SJCRH30 (cell line): Measurements from ENCODE around the gene NT5DC4. TPM values are rescaled to one million over a fixed set of nuclear protein-coding genes. Genes with fewer than 3 reads are reported as not detected.
"Not testable (repeated sequence)": the region's sequence is repeated elsewhere in the genome, so short reads cannot be mapped to it uniquely, and the experiment has no call there.

Source experiments
- DNase-seq, 2 experiments: peaks; one replicate each; pipeline ENCODE4 v3.0.0-alpha.2; 2015 to 2020
- H3K27ac ChIP-seq: fragments of 250-450 bp; sonication (Bioruptor Pico); 2 replicates; pipeline ENCODE4 v1.5.1; 2020; ENCODE audit warnings: mild to moderate bottlenecking, moderate library complexity
- H3K27me3 ChIP-seq: fragments of 250-450 bp; sonication (Bioruptor Pico); 2 replicates; pipeline ENCODE4 v1.5.1; 2020; ENCODE audit warnings: mild to moderate bottlenecking, moderate library complexity
- H3K36me3 ChIP-seq: fragments of 250-450 bp; sonication (Bioruptor Pico); 2 replicates; pipeline ENCODE4 v1.5.1; 2020; ENCODE audit warnings: mild to moderate bottlenecking, moderate library complexity
- H3K4me1 ChIP-seq: fragments of 250-450 bp; sonication (Bioruptor Pico); 2 replicates; pipeline ENCODE4 v1.5.1; 2020; ENCODE audit warnings: mild to moderate bottlenecking, moderate library complexity
- H3K4me3 ChIP-seq: fragments of 250-450 bp; sonication (Bioruptor Pico); 2 replicates; pipeline ENCODE4 v1.5.1; 2020; ENCODE audit warnings: mild to moderate bottlenecking, moderate library complexity
- H3K9me3 ChIP-seq: fragments of 250-450 bp; sonication (Bioruptor Pico); replicated peaks from 2 replicates; pipeline ENCODE4 v1.5.1; 2020; ENCODE audit warnings: mild to moderate bottlenecking, moderate library complexity
- total RNA-seq: library from RNA; depleted of rRNA; stranded (reverse); fragments of >200 nt; shearing (Covaris generic); gene quantifications from 2 replicates; pipeline ENCODE4 v1.2.3, GENCODE V29; 2014

NT5DC4 gene
- total RNA-seq, 1 experiment from 2014 or later = not detected

GRCh38 chr2:112712465-112712864 is 8.4 kb upstream of the NT5DC4 start:
- no peak overlapping the region for H3K27ac ChIP-seq
- no peak for DNase-seq
- H3K4me1 ChIP-seq = no peaks in the 10 kb centered on the region
- no peak overlapping the region for H3K4me3 ChIP-seq
- H3K27me3 ChIP-seq = no peaks in the 10 kb centered on the region; the same call in none of the 2 replicates
- H3K36me3 ChIP-seq = no peaks in the 10 kb centered on the region
- no peaks in the 10 kb centered on the region for H3K9me3 ChIP-seq

- Histone ChIP-seq H3K4me1 (no peaks in the 10 kb centered on the region), H3K4me3 (no peak overlapping the region), H3K9me3 (no peaks in the 10 kb centered on the region), H3K27ac (no peak overlapping the region), H3K36me3 (no peaks in the 10 kb centered on the region), H3K27me3 (no peaks in the 10 kb centered on the region; the same call in none of the 2 replicates)
- DNase-seq = no peak
Measured at GRCh38 chr2:112712903-112713584, 7.8 kb upstream of the NT5DC4 start.

DNA sequence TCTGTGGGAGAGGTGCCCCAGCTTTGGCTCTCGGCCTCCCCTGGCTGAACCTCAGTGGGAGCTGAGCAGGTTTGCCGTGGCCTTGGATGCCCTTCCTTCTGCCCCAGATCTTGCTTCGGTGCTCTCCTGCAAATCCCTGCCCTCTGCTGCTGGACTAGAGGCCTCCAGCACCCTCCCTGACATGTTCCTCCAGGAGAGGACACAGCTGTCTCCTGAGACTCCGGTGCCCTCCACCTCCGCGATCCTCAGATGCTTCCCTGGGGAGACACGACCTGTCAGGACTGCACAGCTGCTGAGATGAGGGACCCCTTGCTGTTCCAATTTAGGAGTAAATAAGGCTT is 7.3 kb upstream of the NT5DC4 start:
- DNase-seq = no peak
- Histone ChIP-seq H3K4me3 (no peak overlapping the region), H3K9me3 (no peaks in the 10 kb centered on the region), H3K27me3 (no peaks in the 10 kb centered on the region; the same call in none of the 2 replicates), H3K4me1 (no peaks in the 10 kb centered on the region), H3K27ac (no peak overlapping the region), H3K36me3 (no peaks in the 10 kb centered on the region)

- no peaks in the 10 kb centered on the region; the same call in 1 of the 2 replicates for H3K27me3 ChIP-seq
- no peaks in the 10 kb centered on the region for H3K36me3 ChIP-seq
- no peak overlapping the region for H3K27ac ChIP-seq
- no peak overlapping the region for H3K4me3 ChIP-seq
- H3K4me1 ChIP-seq = no peaks in the 10 kb centered on the region
- H3K9me3 ChIP-seq = no peaks in the 10 kb centered on the region
- no peak for DNase-seq
Measured at GRCh38 chr2:112713926-112714325, 6.9 kb upstream of the NT5DC4 start.

- H3K4me1 ChIP-seq = no peaks in the 10 kb centered on the region
- no peaks in the 10 kb centered on the region for H3K36me3 ChIP-seq
- DNase-seq = no peak
- H3K27ac ChIP-seq = no peak overlapping the region
- H3K27me3 ChIP-seq = no peaks in the 10 kb centered on the region; the same call in 1 of the 2 replicates
- H3K9me3 ChIP-seq = no peaks in the 10 kb centered on the region
- no peak overlapping the region for H3K4me3 ChIP-seq
Measured at GRCh38 chr2:112714331-112714730, 6.5 kb upstream of the NT5DC4 start.

DNA sequence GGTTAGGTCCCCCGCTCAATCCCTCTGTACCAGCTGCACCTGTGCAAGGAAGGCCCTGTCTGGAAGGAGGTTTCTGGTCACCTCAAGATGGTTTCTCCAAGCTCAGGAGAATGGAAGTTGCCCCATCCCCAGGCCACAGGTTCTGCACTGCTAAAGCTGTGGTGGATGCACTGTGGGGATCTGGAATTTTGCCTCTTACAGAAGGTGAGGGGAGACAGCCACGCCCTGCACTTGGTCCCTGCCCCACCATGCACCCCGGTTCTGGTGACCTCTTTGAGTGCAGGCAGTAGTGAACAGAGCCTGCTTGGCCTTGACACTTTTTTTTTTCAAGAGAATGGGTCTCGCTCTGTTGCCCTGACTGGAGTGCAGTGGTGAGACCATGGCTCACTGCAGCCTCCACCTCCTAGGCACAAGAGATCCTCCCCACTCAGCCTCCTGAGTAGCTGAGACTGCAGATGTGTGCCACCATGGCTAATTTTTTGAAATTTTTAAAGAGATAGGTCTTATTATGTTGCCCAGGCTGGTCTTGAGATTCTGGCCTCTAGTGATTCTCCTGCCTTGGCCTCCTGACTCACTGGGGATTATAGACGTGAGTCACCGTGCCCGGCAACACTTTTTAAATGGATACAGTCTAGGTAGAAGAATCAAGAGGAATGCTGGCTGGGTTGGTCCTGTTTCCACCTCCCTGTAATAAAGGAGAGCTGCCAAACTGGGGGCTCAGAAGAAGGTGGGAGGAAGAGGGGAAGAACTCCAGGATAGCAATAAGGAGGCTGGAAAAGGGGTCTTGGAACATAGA is 5.8 kb upstream of the NT5DC4 start:
- H3K27me3 ChIP-seq = no peaks in the 10 kb centered on the region; the same call in 1 of the 2 replicates
- H3K4me1 ChIP-seq = no peaks in the 10 kb centered on the region
- no peak overlapping the region for H3K27ac ChIP-seq
- DNase-seq = no peak
- no peaks in the 10 kb centered on the region for H3K36me3 ChIP-seq
- no peaks in the 10 kb centered on the region for H3K9me3 ChIP-seq
- no peak overlapping the region for H3K4me3 ChIP-seq

GRCh38 chr2:112716094-112716493 is 4.7 kb upstream of the NT5DC4 start:
- not testable (repeated sequence) for H3K27ac ChIP-seq, H3K4me1 ChIP-seq, H3K27me3 ChIP-seq, H3K4me3 ChIP-seq, DNase-seq, H3K9me3 ChIP-seq, H3K36me3 ChIP-seq

GRCh38 chr2:112716826-112717352 is 3.9 kb upstream of the NT5DC4 start:
- not testable (repeated sequence) for DNase-seq, H3K4me1 ChIP-seq, H3K9me3 ChIP-seq, H3K27ac ChIP-seq, H3K36me3 ChIP-seq, H3K4me3 ChIP-seq, H3K27me3 ChIP-seq

- no peaks in the 10 kb centered on the region for H3K4me1 ChIP-seq
- no peak for DNase-seq
- H3K27ac ChIP-seq = no peak overlapping the region
- no peaks in the 10 kb centered on the region for H3K27me3 ChIP-seq
- H3K9me3 ChIP-seq = no peaks in the 10 kb centered on the region
- no peaks in the 10 kb centered on the region for H3K36me3 ChIP-seq
- no peak overlapping the region for H3K4me3 ChIP-seq
Measured at GRCh38 chr2:112718863-112719370, 1.9 kb upstream of the NT5DC4 start.

DNA sequence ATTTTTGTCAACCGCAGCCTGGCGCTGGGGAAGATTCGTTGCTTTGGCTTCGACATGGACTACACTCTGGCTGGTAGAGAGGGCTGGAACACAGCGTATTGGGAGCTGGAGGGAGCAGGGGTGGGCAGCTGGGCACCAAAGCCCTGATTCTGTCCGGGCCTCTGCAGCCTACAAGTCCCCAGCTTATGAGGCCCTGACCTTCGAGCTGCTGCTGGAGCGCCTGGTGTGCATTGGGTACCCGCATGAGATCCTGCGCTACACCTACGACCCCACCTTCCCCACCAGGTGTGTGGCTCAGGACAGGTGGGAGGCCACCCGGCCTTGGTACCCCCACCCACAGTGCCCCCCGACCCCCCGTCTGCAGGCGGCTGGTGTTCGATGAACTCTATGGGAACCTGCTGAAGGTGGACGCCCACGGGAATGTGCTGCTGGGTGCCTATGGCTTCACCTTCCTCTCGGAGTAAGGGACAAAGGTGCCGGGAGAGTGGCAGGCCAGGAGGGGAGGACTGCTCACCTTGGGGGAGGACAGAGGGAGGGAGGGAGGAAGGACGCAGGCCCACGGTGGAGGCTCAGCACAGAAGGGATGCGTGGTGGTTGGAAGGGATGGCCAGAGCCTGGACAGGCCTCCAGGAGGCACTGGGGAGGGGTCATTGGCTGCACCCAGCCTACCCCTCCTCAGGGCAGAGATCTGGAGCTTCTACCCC is 1.2 kb downstream of the NT5DC4 start:
- Histone ChIP-seq H3K36me3 (no peaks in the 10 kb centered on the region), H3K27me3 (no peaks in the 10 kb centered on the region), H3K9me3 (no peaks in the 10 kb centered on the region), H3K27ac (no peak overlapping the region), H3K4me3 (no peak overlapping the region), H3K4me1 (no peaks in the 10 kb centered on the region; the same call in 1 of the 2 replicates)
- no peak for DNase-seq

GRCh38 chr2:112722816-112723546 is 2.2 kb downstream of the NT5DC4 start:
- Histone ChIP-seq H3K9me3 (no peaks in the 10 kb centered on the region), H3K36me3 (no peaks in the 10 kb centered on the region), H3K4me3 (no peak overlapping the region), H3K4me1 (no peaks in the 10 kb centered on the region; the same call in 1 of the 2 replicates), H3K27me3 (no peaks in the 10 kb centered on the region), H3K27ac (no peak overlapping the region)
- no peak for DNase-seq

- no peak for DNase-seq
- Histone ChIP-seq H3K27ac (no peak overlapping the region), H3K4me1 (no peaks in the 10 kb centered on the region; the same call in 1 of the 2 replicates), H3K27me3 (no peaks in the 10 kb centered on the region), H3K9me3 (no peaks in the 10 kb centered on the region), H3K4me3 (no peak overlapping the region), H3K36me3 (no peaks in the 10 kb centered on the region)
Measured at GRCh38 chr2:112723547-112723940, 2.7 kb downstream of the NT5DC4 start.

GRCh38 chr2:112723995-112724394 is 3.2 kb downstream of the NT5DC4 start:
- no peaks in the 10 kb centered on the region for H3K9me3 ChIP-seq
- H3K4me3 ChIP-seq = no peak overlapping the region
- H3K27me3 ChIP-seq = no peaks in the 10 kb centered on the region
- H3K4me1 ChIP-seq = no peaks in the 10 kb centered on the region; the same call in 1 of the 2 replicates
- H3K36me3 ChIP-seq = no peaks in the 10 kb centered on the region
- H3K27ac ChIP-seq = no peak overlapping the region
- DNase-seq = no peak
